ENCODE results near the gene TSPYL2. TPM values are rescaled to one million over a fixed set of nuclear protein-coding genes. Genes with fewer than 3 reads are reported as not detected.

The TSPYL2 gene
- total and polyA plus RNA-seq, 2 of the 4 experiments (the other 2 are of a cell fraction) = 19.2 to 49.7 TPM

DNA sequence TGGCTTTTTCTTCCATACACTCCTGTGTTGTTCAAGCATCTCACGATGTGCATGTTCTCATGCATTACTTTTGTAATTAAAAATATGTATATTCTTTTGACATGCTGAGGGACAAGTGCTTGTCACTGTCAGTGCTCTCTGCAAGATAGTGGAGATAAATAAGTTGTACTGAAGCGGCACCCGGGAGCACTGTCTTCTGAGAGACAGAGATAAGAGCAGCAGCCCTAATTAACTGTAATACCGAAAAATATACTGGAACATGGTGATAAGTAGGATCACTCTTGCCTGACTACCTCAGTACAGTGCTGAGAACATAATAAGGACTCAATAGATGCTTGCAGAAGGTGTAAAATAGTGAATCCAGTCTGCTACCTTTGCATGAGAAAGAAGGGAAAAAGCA is 42.9 kb upstream of the TSPYL2 start:
- Histone ChIP-seq H3K14ac (replicated peaks; ENCODE audit: low read depth, low read length) (no peak overlapping the region), H3K79me1 (ENCODE audit: low read depth in 1 of 2, low read length in 2 of 2) (no peaks in the 10 kb centered on the region), H3K4ac (ENCODE audit: low read depth, low read length) (no peak overlapping the region), H3K56ac (ENCODE audit: extremely low read depth, insufficient read depth, low read length) (no peak overlapping the region), H4K5ac (ENCODE audit: low read depth, low read length) (no peak overlapping the region), H3K4me2 (ENCODE audit: low read depth, low read length) (no peak overlapping the region), H3K27me3 (ENCODE audit: control insufficient read depth, insufficient read depth, low read length) (peaks cover 25% of the 10 kb centered on the region), H2AK5ac (ENCODE audit: low read depth, low read length) (no peak overlapping the region), H4K91ac (ENCODE audit: insufficient read depth, low read depth, low read length) (no peak overlapping the region), H2AFZ (replicated peaks; ENCODE audit: low read length, poor library complexity) (no peak overlapping the region), H2BK15ac (ENCODE audit: low read depth, low read length) (no peak overlapping the region), H3K9me3 (ENCODE audit: control insufficient read depth, insufficient read depth, low read length) (no peaks in the 10 kb centered on the region), H3K23ac (ENCODE audit: low read depth, low read length) (no peak overlapping the region), H4K8ac (ENCODE audit: low read depth in 2 of 2, low read length in 2 of 2) (no peak overlapping the region), H3K9ac (ENCODE audit: low read depth, low read length) (no peak overlapping the region), H3K4me1 (ENCODE audit: control insufficient read depth, insufficient read depth, low read length) (no peaks in the 10 kb centered on the region), H3K9me1 (ENCODE audit: insufficient read depth, low read length) (no peaks in the 10 kb centered on the region), H2BK5ac (ENCODE audit: low read depth, low read length, poor library complexity, severe bottlenecking) (no peak overlapping the region), H4K20me1 (ENCODE audit: insufficient read depth, low read length) (no peaks in the 10 kb centered on the region), H3K27ac (ENCODE audit: insufficient read depth, low read length) (no peak overlapping the region), H3K36me3 (ENCODE audit: control insufficient read depth, insufficient read depth, low read length) (no peaks in the 10 kb centered on the region), H3K18ac (ENCODE audit: low read depth, low read length) (no peak overlapping the region), H3K4me3 (ENCODE audit: insufficient read depth, low read depth, low read length) (no peak overlapping the region), H2BK120ac (ENCODE audit: low read depth, low read length) (no peak overlapping the region), H2BK20ac (ENCODE audit: low read depth, low read length) (no peak overlapping the region), H2AK9ac (replicated peaks; ENCODE audit: low read depth, low read length, poor library complexity) (no peak overlapping the region)
- CTCF ChIA-PET = no interaction called here
- WGBS, 2 experiments (ENCODE audit: extremely low coverage in 2 of 2, insufficient read length in 1 of 2) = no CpG with 5 or more reads among the region's 4 CpGs
- dilution Hi-C loops (cut with HindIII; ENCODE audit: low sequenced_read_pairs, unreplicated experiment) (no loop called here), intact Hi-C loops (cut with micrococcal nuclease) (no loop called here), in situ Hi-C loops (cut with MboI; ENCODE audit: low sequenced_read_pairs) (no loop called here)
- POLR2A ChIA-PET (ENCODE audit: unreplicated experiment) = no interaction called here
- ATAC-seq (ENCODE audit: low read depth) (no peak), DNase-seq (no peak)
- no TSS peak for BruUV-seq (replicated peaks)
- no peak for TF ChIP-seq BHLHE40 (IDR thresholded peaks at IDR 0.05; ENCODE audit: low read depth, low read length)
- no peak for TF ChIP-seq MAFK (IDR thresholded peaks at IDR 0.05; ENCODE audit: low read depth, low read length)
- TF ChIP-seq CHD1 (IDR thresholded peaks at IDR 0.05; ENCODE audit: low read depth, low read length) = no peak
- TF ChIP-seq MXI1 (IDR thresholded peaks at IDR 0.05; ENCODE audit: borderline replicate concordance, low read depth, low read length) = no peak
- no peak for TF ChIP-seq NFE2L2 (IDR thresholded peaks at IDR 0.05; ENCODE audit: low read depth, low read length)
- TF ChIP-seq POLR2A (IDR thresholded peaks at IDR 0.05; ENCODE audit: low read depth, low read length) = no peak
- TF ChIP-seq RFX5 (IDR thresholded peaks at IDR 0.05; ENCODE audit: low read depth, low read length) = no peak
- no peak for TF ChIP-seq SMC3 (IDR thresholded peaks at IDR 0.05; ENCODE audit: low read depth, low read length)
- TF ChIP-seq, protein P1, sequence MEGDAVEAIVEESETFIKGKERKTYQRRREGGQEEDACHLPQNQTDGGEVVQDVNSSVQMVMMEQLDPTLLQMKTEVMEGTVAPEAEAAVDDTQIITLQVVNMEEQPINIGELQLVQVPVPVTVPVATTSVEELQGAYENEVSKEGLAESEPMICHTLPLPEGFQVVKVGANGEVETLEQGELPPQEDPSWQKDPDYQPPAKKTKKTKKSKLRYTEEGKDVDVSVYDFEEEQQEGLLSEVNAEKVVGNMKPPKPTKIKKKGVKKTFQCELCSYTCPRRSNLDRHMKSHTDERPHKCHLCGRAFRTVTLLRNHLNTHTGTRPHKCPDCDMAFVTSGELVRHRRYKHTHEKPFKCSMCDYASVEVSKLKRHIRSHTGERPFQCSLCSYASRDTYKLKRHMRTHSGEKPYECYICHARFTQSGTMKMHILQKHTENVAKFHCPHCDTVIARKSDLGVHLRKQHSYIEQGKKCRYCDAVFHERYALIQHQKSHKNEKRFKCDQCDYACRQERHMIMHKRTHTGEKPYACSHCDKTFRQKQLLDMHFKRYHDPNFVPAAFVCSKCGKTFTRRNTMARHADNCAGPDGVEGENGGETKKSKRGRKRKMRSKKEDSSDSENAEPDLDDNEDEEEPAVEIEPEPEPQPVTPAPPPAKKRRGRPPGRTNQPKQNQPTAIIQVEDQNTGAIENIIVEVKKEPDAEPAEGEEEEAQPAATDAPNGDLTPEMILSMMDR (conservative IDR thresholded peaks at IDR 0.05; ENCODE audit: low read depth, low read length) = no peak
- TF ChIP-seq, protein P2, sequence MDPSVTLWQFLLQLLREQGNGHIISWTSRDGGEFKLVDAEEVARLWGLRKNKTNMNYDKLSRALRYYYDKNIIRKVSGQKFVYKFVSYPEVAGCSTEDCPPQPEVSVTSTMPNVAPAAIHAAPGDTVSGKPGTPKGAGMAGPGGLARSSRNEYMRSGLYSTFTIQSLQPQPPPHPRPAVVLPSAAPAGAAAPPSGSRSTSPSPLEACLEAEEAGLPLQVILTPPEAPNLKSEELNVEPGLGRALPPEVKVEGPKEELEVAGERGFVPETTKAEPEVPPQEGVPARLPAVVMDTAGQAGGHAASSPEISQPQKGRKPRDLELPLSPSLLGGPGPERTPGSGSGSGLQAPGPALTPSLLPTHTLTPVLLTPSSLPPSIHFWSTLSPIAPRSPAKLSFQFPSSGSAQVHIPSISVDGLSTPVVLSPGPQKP (IDR thresholded peaks at IDR 0.05; ENCODE audit: borderline replicate concordance, low read depth, low read length) = no peak
- no peak for TF ChIP-seq FOS (IDR thresholded peaks at IDR 0.05; ENCODE audit: low read depth, low read length)
- TF ChIP-seq RCOR1 (IDR thresholded peaks at IDR 0.05; ENCODE audit: insufficient replicate concordance, low read length) = no peak
- TF ChIP-seq CEBPB (IDR thresholded peaks at IDR 0.05; ENCODE audit: low read depth, low read length) = no peak
- TF ChIP-seq RAD21 (IDR thresholded peaks at IDR 0.05; ENCODE audit: low read length) = no peak
- no peak for TF ChIP-seq MAZ (IDR thresholded peaks at IDR 0.05; ENCODE audit: borderline replicate concordance, low read depth, low read length)
- TF ChIP-seq, protein P3, sequence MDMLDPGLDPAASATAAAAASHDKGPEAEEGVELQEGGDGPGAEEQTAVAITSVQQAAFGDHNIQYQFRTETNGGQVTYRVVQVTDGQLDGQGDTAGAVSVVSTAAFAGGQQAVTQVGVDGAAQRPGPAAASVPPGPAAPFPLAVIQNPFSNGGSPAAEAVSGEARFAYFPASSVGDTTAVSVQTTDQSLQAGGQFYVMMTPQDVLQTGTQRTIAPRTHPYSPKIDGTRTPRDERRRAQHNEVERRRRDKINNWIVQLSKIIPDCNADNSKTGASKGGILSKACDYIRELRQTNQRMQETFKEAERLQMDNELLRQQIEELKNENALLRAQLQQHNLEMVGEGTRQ (IDR thresholded peaks at IDR 0.05; ENCODE audit: low read depth, low read length) = no peak
